NT2/D1 (cell line): Measurements from ENCODE around the gene CEP250.

Experiments
- DNase-seq: peaks from one replicate; pipeline ENCODE4 v3.0.0-alpha.2; 2011; ENCODE audit warnings: low read depth, low spot score
- H3K27me3 ChIP-seq: 2 replicates; pipeline ENCODE4 v1.6.0; 2011; ENCODE audit warnings: mild to moderate bottlenecking; ENCODE audit not compliant: insufficient read length, insufficient read depth
- H3K36me3 ChIP-seq: 2 replicates; pipeline ENCODE4 v1.6.1; 2011; ENCODE audit warnings: mild to moderate bottlenecking, low read length, mixed read lengths; ENCODE audit not compliant: insufficient read depth, insufficient read length
- H3K4me1 ChIP-seq: 2 replicates; pipeline ENCODE4 v1.5.1; 2011; ENCODE audit not compliant: insufficient read depth, insufficient read length
- H3K4me3 ChIP-seq: 2 replicates; pipeline ENCODE4 v1.5.1; 2011; ENCODE audit warnings: low read depth; ENCODE audit not compliant: insufficient read length
- H3K9ac ChIP-seq: 2 replicates; pipeline ENCODE4 v1.6.0; 2011; ENCODE audit warnings: low read depth; ENCODE audit not compliant: insufficient read length
- H3K9me3 ChIP-seq: 2 replicates; pipeline ENCODE4 v1.5.1; 2011; ENCODE audit warnings: mild to moderate bottlenecking, low read length; ENCODE audit not compliant: insufficient read depth
- SUZ12 ChIP-seq: IDR thresholded peaks from 2 replicates; pipeline ENCODE4 v1.6.1; 2011; ENCODE audit not compliant: insufficient read length, insufficient read depth; ENCODE audit errors: extremely low read depth
- YY1 ChIP-seq: IDR thresholded peaks from 2 replicates; pipeline ENCODE4 v1.6.1; 2011; ENCODE audit not compliant: insufficient read length, insufficient read depth
- ZNF274 ChIP-seq: IDR thresholded peaks from 2 replicates; pipeline ENCODE4 v1.6.1; 2011; ENCODE audit warnings: mild to moderate bottlenecking, low read depth, low read length

Gene CEP250, protein sequence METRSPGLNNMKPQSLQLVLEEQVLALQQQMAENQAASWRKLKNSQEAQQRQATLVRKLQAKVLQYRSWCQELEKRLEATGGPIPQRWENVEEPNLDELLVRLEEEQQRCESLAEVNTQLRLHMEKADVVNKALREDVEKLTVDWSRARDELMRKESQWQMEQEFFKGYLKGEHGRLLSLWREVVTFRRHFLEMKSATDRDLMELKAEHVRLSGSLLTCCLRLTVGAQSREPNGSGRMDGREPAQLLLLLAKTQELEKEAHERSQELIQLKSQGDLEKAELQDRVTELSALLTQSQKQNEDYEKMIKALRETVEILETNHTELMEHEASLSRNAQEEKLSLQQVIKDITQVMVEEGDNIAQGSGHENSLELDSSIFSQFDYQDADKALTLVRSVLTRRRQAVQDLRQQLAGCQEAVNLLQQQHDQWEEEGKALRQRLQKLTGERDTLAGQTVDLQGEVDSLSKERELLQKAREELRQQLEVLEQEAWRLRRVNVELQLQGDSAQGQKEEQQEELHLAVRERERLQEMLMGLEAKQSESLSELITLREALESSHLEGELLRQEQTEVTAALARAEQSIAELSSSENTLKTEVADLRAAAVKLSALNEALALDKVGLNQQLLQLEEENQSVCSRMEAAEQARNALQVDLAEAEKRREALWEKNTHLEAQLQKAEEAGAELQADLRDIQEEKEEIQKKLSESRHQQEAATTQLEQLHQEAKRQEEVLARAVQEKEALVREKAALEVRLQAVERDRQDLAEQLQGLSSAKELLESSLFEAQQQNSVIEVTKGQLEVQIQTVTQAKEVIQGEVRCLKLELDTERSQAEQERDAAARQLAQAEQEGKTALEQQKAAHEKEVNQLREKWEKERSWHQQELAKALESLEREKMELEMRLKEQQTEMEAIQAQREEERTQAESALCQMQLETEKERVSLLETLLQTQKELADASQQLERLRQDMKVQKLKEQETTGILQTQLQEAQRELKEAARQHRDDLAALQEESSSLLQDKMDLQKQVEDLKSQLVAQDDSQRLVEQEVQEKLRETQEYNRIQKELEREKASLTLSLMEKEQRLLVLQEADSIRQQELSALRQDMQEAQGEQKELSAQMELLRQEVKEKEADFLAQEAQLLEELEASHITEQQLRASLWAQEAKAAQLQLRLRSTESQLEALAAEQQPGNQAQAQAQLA (N-terminal part only)

DNA sequence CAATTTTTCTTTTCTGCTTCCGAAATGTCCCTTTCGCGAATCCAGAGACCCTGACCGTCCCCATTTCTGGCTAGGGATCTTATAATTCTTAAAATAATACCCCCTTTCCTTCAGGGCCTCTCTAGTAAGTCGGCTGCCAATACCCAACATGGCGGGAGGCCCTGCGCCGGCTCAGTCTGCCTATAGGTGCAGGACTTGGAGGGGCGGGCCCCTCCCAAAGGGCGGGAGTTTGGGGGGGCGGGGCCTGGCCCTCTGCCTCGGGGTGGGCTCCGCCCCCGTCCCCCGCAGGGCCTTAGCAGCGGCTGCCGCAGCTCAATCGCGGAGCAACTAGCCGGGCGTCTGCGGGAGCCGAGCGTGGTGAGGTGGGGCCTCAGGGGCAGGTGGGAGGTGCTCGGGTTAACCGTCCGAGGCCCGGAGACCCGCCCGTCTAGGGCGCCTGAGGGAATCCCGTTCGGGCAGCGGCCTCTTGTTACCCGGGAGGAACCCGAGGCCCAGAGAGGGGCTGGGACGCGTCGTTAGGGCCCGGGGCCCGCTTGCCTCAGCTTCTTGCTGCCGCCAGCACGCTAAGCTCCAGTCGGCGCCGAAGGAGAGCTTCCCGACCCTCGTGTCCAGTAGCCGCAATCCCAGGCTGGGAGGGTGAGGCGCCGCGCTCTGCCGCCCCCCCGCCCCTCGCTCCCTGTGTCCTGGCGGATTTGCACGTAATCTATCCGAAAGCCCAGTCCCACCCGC, at the start of gene CEP250:
Gene CEP250, plus strand, starts transcription at position 718 of the 729 bp plus-strand sequence. CDS start 6,770 bp downstream, outside the sequence.
- Histone ChIP-seq H3K36me3 (peaks cover 16% of the 10 kb centered on the region), H3K9ac (peak within 1 kb of the TSS; percentile 90), H3K27me3 (no peaks in the 10 kb centered on the region), H3K9me3 (no peaks in the 10 kb centered on the region), H3K4me1 (peaks cover 4% of the 10 kb centered on the region), H3K4me3 (peak within 1 kb of the TSS; percentile 81)
- peak; percentile 49 for TF ChIP-seq YY1
- TF ChIP-seq SUZ12 = no peak
- peak; percentile 98 for DNase-seq

DNA sequence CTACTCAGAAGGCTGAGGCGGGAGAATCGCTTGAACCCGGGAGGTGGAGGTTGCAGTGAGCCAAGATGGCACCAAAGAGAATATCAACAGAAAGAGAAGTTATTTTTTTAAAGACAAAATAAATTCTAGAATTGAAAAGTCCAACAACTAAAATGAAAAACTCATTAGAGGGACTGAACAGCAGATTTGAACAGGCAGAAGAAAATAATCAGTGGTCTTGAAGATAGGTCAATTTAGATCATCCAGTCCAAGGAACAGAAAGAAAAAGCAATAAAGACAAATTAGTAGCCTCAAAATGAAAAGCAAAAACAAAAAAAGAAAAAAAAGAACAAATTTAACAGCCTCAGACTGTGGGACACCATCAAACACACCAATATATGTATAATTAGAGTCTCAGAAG, 49.6 kb upstream of the CEP250 start:
- H3K9me3 ChIP-seq = no peaks in the 10 kb centered on the region
- TF ChIP-seq SUZ12 (no peak), YY1 (no peak), ZNF274 (no peak)
- no peak overlapping the region for H3K4me3 ChIP-seq
- H3K27me3 ChIP-seq = no peaks in the 10 kb centered on the region
- H3K4me1 ChIP-seq = no peaks in the 10 kb centered on the region
- peaks cover 40% of the 10 kb centered on the region for H3K36me3 ChIP-seq
- no peak overlapping the region for H3K9ac ChIP-seq
- DNase-seq = no peak

DNA sequence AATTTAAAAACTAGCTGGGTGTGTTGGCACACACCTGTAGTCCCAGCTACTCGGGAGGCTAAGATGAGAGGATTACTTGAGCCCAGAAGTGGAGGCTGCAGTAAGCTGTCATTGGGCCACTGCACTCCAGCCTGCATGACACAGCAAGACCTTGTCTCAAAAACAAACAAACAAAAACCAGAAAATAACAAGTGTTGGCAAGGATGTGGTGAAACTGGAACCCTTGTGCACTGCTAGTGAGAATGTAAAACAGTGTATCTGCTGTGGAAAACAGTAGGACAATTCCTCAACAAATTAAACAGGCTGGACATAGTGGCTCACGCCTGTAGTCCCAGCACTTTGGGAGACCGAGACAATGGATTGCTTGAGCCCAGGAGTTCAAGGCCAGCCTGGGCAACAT, 47.1 kb upstream of the CEP250 start:
- no peak overlapping the region for H3K4me3 ChIP-seq
- DNase-seq = no peak
- H3K27me3 ChIP-seq = no peaks in the 10 kb centered on the region
- peaks cover 37% of the 10 kb centered on the region for H3K36me3 ChIP-seq
- no peaks in the 10 kb centered on the region for H3K9me3 ChIP-seq
- H3K9ac ChIP-seq = no peak overlapping the region
- TF ChIP-seq ZNF274 (no peak), YY1 (no peak), SUZ12 (no peak)
- H3K4me1 ChIP-seq = no peaks in the 10 kb centered on the region

DNA sequence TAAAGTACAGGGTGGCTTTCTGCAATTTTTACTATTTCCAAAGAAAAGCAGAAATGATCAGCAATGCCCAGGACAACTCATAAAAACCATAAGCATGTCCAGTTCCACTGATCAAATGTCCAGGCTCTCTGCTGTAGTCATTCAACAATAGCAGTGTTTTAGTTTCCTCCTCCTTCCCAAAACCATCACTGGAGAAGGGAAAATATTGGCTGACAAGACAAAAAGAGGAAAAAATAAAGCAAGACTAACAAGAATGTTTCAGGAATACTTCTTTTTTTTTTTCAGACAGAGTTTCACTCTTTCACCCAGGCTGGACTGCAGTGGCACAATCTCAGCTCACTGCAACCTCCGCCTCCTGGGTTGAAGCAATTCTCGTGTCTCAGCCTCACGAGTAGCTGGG, 45.9 kb upstream of the CEP250 start:
- Histone ChIP-seq H3K9me3 (no peaks in the 10 kb centered on the region), H3K36me3 (peaks cover 36% of the 10 kb centered on the region), H3K27me3 (no peaks in the 10 kb centered on the region), H3K4me3 (no peak overlapping the region), H3K4me1 (no peaks in the 10 kb centered on the region), H3K9ac (no peak overlapping the region)
- TF ChIP-seq SUZ12 (no peak), YY1 (no peak), ZNF274 (no peak)
- no peak for DNase-seq

DNA sequence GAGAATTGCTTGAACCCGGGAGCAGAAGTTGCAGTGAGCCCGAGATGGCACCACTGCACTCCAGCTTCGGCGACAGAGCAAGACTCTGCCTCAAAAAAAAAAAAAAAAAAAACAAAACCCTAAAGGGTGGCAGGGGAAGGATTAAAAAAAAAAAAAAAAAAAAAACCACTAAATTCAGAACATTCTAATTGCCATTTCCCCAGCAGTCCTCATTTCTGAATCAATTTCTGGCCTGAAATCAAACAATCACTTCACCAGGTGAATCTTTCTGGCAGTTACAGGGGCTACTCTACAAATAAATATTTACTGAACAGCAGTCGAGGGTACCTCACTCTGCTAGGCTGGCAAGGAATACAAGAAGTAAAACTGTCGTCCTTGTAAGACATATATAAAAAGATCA, 44.8 kb upstream of the CEP250 start:
- no peaks in the 10 kb centered on the region for H3K27me3 ChIP-seq
- H3K9ac ChIP-seq = peak overlapping the region; percentile 92
- no peak overlapping the region for H3K4me3 ChIP-seq
- TF ChIP-seq ZNF274 = no peak
- TF ChIP-seq SUZ12 = no peak
- TF ChIP-seq YY1 = no peak
- DNase-seq = no peak
- H3K9me3 ChIP-seq = no peaks in the 10 kb centered on the region
- peaks cover 33% of the 10 kb centered on the region for H3K36me3 ChIP-seq
- no peaks in the 10 kb centered on the region for H3K4me1 ChIP-seq

DNA sequence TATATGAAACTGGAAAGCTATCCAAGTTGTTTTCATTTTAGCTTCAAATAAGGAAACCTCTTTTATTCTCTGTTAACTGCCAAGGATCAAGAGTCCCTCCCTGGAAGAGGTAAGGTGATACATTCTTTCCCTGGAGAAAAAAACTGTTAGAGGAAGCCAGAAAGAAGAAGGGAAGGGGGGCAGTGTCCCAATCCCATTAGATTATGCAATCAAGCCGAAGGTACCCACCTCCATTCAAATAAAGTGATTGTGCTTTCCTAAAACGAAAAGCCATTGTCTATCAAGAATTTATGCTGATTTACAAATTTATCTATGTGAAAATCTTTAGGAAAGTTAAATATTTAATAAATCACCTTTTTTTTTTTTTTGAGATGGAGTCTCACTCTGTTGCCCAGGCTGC, 34.1 kb upstream of the CEP250 start:
- TF ChIP-seq ZNF274 (no peak), SUZ12 (no peak), YY1 (no peak)
- Histone ChIP-seq H3K36me3 (no peaks in the 10 kb centered on the region), H3K27me3 (no peaks in the 10 kb centered on the region), H3K4me3 (no peak overlapping the region), H3K9ac (no peak overlapping the region), H3K9me3 (no peaks in the 10 kb centered on the region), H3K4me1 (no peaks in the 10 kb centered on the region)
- no peak for DNase-seq

DNA sequence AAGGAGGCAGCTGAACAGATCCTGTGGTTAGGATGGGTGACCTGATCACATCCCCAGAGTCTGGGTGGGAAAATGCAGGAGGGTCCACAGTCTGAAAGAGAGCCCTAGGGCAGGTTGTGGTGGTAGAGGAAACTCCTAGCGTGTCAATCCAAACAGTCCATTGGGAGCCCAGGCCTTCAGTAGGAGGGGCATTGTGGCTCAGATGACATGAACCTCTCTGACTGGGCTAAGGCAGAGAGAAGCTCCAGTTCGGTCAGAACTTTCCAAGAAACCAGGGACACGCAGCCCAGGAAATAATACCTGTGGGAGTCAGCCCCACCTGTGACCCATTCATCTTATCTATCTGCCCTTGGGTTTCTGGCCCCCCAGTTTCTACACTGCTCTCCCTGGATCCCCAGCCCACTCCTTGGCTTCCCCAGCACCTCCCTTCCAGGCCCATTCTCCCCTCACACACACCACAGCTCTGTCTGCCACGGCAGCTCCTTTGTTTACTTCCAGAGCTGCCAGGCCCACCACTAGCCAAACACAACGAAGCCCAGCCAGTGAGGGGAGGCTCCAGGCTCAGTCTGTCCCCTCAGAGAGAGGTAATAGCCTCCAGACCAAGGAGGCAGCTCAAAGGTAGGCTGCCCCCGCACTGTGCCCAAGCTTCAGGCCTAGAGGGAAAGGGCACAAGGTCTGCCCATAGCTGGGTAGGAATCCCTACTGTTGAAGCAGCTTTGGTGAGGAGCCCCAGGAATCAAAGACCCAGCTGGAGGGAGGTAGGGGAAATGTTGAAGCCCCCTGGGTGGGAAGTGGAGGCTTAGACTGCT, 23.6 kb upstream of the CEP250 start:
- Histone ChIP-seq H3K9ac (no peak overlapping the region), H3K9me3 (no peaks in the 10 kb centered on the region)

More for the DNA sequence above, 23.6 kb upstream of the CEP250 start:
- Histone ChIP-seq H3K27me3 (no peaks in the 10 kb centered on the region), H3K4me3 (no peak overlapping the region), H3K36me3 (no peaks in the 10 kb centered on the region), H3K4me1 (peaks cover 26% of the 10 kb centered on the region)
- TF ChIP-seq SUZ12 (no peak), ZNF274 (no peak), YY1 (no peak)
- DNase-seq = no peak
